Ascending aorta (tissue), 2 donors: Measurements from ENCODE around the gene KAT2A. TPM values are rescaled to one million over a fixed set of nuclear protein-coding genes. Genes with fewer than 3 reads are reported as not detected.

Source experiments
- DNase-seq, 2 donors: peaks; one replicate each; pipeline ENCODE4 v3.0.0-alpha.2; 2019; ENCODE audit warnings: low spot score in 2 of 2
- H3K27ac ChIP-seq, 2 donors: fragments of 200-600 bp; sonication (generic); one replicate each; pipeline ENCODE4 v1.5.1; 2016 to 2017; ENCODE audit warnings: mild to moderate bottlenecking in 1 of 2
- H3K27me3 ChIP-seq: fragments of 200-600 bp; sonication (generic); one replicate; pipeline ENCODE4 v1.5.1; 2017
- H3K36me3 ChIP-seq, 2 donors: fragments of 200-600 bp; sonication (generic); one replicate each; pipeline ENCODE4 v1.5.1; 2016
- H3K4me1 ChIP-seq, 2 donors: fragments of 200-600 bp; sonication (generic); one replicate each; pipeline ENCODE4 v1.5.1; 2016 to 2017; ENCODE audit warnings: mild to moderate bottlenecking in 1 of 2
- H3K4me3 ChIP-seq, 2 donors: fragments of 200-600 bp; sonication (generic); one replicate each; pipeline ENCODE4 v1.5.1; 2016 to 2017; ENCODE audit warnings: mild to moderate bottlenecking in 1 of 2
- H3K9me3 ChIP-seq, 2 donors: fragments of 200-600 bp; sonication (generic); one replicate each; pipeline ENCODE4 v1.5.1; 2016
- intact Hi-C: fragments of 100-400 bp; cut with DNase I; formaldehyde crosslinking; loops from one replicate; pipeline ENCODE4 v1.15.1; 2023
- total RNA-seq: library from RNA; depleted of rRNA; stranded (reverse); fragments of >200 nt; gene quantifications from one replicate; pipeline ENCODE4 v1.1.0, GENCODE V29; 2016
- TF ChIP-seq, protein P1 (sequence below), 3 experiments: fragments of 200-600 bp in 2 of 3; fragments of 450-650 bp in 1 of 3; sonication (generic) in 2 of 3; IDR thresholded peaks; one replicate each; pipeline ENCODE4 v1.5.1; 2016 to 2019; ENCODE audit warnings: antibody characterized with exemption in 3 of 3, mild to moderate bottlenecking in 1 of 3, moderate library complexity in 1 of 3

KAT2A gene
- total RNA-seq, 1 donor from 2014 or later: 94.3 TPM

DNA sequence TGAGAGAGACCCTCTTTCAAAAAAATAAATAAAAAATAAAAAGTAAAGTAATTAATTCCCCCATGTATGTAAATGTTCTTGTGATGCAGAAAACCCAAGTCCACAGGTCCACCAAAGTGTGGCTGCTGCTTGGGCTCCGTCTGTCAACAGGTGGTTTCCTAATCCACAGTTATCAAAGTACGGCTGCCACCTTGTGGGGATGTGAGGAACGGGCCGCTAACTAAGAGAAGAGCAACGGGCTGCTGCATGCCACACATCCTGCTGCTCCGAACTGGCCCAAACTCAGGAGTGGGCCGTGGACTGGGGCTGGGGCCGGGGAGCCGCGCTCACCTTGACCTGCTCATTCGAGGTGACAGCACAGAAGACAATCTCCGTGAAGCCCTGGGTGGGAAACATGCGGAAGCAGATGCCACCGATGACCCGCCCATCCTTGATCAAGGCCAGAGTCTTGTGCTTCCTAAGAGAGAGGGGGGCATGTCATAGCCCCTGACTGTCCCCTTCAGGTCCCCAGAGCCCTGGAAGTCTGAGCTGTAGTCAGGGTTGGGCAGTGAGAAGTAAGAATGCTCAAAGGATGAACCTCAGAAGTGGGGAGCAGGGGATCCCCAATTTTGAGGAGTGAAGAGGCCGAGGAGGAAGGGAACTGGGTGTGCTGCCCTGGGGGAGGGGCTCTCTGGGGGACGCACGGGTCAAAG, 4.3 kb downstream of the KAT2A start:
- peaks cover 0 to 7% of the 10 kb centered on the region in 2 donors for H3K36me3 ChIP-seq
- TF ChIP-seq, protein P1, sequence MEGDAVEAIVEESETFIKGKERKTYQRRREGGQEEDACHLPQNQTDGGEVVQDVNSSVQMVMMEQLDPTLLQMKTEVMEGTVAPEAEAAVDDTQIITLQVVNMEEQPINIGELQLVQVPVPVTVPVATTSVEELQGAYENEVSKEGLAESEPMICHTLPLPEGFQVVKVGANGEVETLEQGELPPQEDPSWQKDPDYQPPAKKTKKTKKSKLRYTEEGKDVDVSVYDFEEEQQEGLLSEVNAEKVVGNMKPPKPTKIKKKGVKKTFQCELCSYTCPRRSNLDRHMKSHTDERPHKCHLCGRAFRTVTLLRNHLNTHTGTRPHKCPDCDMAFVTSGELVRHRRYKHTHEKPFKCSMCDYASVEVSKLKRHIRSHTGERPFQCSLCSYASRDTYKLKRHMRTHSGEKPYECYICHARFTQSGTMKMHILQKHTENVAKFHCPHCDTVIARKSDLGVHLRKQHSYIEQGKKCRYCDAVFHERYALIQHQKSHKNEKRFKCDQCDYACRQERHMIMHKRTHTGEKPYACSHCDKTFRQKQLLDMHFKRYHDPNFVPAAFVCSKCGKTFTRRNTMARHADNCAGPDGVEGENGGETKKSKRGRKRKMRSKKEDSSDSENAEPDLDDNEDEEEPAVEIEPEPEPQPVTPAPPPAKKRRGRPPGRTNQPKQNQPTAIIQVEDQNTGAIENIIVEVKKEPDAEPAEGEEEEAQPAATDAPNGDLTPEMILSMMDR (IDR thresholded peaks at IDR 0.05): peak; percentile 81 to 84 (median 83)
- DNase-seq: peak; percentile 37 to 92
- intact Hi-C loops: loop anchor here (1.0 kb wide), 3 partner anchors 50 to 154 kb away; no protein-coding TSS in a partner anchor
- no peaks in the 10 kb centered on the region for H3K9me3 ChIP-seq
- H3K27me3 ChIP-seq: no peaks in the 10 kb centered on the region
- no peak overlapping the region for H3K27ac ChIP-seq
- no peak overlapping the region for H3K4me3 ChIP-seq
- H3K4me1 ChIP-seq: peaks cover 4 to 22% of the 10 kb centered on the region in 2 donors

DNA sequence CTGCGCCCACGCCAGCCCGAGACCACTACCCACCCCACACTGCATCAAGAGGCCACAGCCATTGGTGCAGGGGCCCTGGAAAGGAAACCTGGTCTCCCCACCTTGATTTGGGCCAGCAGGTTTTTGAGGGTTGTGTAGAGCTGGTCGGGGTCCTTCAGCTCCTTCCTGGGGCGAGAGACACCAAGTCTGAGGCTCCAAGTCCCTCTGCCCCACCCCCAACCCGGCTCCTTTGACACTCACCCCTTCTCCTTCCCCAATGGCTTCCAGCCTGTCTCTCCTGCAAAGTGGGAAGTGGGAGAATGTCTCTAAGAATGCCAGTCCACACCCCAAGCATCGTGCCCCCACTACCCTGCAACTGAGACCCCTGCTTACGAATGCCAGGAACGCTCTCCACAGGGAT, 7.0 kb downstream of the KAT2A start:
- intact Hi-C loops: no loop called here
- peaks cover 4 to 11% of the 10 kb centered on the region in 2 donors for H3K4me1 ChIP-seq
- H3K27ac ChIP-seq: no peak overlapping the region
- no peak overlapping the region for H3K4me3 ChIP-seq
- no peak for DNase-seq
- no peaks in the 10 kb centered on the region for H3K27me3 ChIP-seq
- TF ChIP-seq, protein P1 (IDR thresholded peaks at IDR 0.05): no peak
- peaks cover 1 to 7% of the 10 kb centered on the region in 2 donors for H3K36me3 ChIP-seq
- H3K9me3 ChIP-seq: no peaks in the 10 kb centered on the region

DNA sequence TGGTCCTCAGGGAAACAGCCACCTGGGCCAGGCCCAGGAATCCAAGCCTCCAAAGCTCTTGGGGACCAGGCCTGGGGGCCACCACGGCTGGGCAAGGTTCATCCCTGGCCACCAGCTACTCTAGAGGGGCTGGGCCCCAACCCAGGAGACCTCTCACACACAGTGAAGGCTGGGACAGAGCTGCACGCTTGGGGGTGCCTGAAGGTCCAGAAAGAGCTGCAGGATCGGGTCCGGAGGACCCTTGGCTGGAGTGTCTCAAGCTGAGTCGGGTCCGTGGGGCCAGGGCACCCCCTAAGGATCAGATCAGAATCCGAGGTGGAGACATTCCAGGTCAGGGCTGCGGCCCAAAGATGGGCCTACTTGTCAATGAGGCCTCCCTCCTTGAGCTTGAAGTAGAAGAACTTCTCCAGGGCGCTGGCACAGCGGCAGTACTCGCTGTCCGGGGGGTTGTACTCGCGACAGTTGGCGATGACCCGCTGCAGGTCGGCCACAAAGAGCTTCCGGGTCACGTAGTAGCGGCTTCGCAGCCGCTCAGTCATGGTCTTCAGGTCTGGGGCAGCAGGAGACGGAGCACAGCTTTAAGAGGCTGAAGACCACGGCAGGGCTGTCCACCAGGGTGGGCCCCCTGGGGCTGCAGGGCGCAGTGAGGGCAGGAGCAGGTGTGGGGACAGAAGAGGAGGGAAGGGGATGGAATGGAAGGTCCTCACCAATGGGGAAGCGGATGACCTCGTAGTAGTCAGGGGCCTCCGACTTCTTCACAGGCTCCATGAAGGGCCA, 7.7 kb downstream of the KAT2A start:
- TF ChIP-seq, protein P1 (IDR thresholded peaks at IDR 0.05): no peak

DNA sequence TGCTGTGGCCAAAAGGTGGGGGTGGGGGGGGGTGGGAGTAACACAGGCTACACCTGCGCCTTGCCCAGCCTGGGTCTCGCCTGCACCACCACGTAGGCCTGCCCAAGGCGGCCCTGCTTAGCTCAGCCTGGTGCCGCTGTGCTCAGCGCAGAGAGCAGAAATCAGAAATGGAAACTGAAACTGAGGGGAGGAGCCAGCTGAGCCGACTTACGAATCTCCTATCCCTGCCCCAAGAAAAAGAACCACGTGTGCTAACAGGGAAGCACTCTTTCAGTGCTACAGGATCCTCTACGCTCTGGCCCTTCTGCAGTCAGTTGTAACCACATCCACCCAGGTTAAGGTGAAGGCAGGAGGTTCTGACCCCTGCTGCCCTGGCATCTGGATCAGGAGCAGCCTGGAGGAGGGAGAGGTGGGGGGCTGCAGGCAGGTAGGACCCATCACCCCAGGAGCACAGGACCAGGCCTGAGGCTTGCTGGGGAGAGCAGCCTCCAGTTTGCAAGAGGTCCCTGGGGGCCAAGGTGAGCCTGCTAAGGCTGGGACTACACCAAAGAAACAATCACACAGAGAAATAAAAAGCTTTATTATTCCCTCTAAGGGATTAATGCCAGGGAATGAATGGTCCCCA, 8.5 kb downstream of the KAT2A start, which contains the start of gene DHX58:
Gene DHX58 (minus strand): TSS at position 163 of the 625 bp plus-strand sequence. CDS start 822 bp downstream, outside the sequence.
- no peaks in the 10 kb centered on the region for H3K9me3 ChIP-seq
- H3K27ac ChIP-seq: peak within 1 kb of the TSS; percentile 91 to 93
- peak within 1 kb of the TSS; percentile 70 to 78 for H3K4me3 ChIP-seq
- H3K36me3 ChIP-seq: peaks cover 6 to 7% of the 10 kb centered on the region in 2 donors
- intact Hi-C loops: no loop called here
- TF ChIP-seq, protein P1 (IDR thresholded peaks at IDR 0.05): no peak
- H3K4me1 ChIP-seq: peaks cover 4 to 11% of the 10 kb centered on the region in 2 donors
- DNase-seq: peak; percentile 39 to 88
- no peaks in the 10 kb centered on the region for H3K27me3 ChIP-seq

More for the DNA sequence above, 7.7 kb downstream of the KAT2A start:
- intact Hi-C loops: no loop called here
- no peak for DNase-seq
- no peaks in the 10 kb centered on the region for H3K9me3 ChIP-seq
- peaks cover 4 to 11% of the 10 kb centered on the region in 2 donors for H3K4me1 ChIP-seq
- no peaks in the 10 kb centered on the region for H3K27me3 ChIP-seq
- H3K4me3 ChIP-seq: peak overlapping the region in 1 of 2 donors; percentile 78
- peak overlapping the region; percentile 91 to 93 for H3K27ac ChIP-seq
- H3K36me3 ChIP-seq: peaks cover 5 to 7% of the 10 kb centered on the region in 2 donors

DNA sequence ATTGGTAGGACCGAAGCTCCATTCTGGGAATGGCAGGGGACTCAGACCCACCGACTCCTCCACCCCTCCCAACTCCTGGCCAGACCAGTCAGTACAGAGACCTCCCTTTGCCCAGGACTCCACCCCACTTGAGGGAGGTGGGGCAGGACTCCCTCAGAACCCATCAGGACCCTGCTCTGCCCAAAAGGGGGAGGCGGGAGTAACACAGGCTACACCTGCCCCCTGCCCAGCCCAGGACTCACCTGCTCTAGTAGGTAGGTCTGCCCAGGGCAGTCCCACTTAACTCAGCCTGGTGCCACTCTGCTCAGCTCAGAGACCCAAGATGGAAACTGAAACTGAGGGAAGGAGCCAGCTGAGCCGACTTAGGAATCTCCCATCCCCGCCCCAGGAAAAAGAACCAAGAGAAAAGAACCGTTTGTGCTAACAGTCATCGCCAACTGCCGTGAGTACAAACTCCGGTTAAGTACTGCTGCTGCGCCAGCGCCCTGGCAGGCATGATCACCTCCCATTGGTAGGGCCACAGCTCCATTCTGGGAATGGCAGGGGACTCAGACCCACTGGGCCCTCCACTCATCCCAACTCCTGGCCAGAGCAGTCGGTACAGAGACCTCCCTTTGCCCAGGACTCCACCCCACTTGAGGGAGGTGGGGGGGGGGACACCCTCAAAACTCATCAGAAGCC, 9.2 kb downstream of the KAT2A start:
- no peaks in the 10 kb centered on the region for H3K27me3 ChIP-seq
- intact Hi-C loops: no loop called here
- TF ChIP-seq, protein P1 (IDR thresholded peaks at IDR 0.05): no peak
- DNase-seq: no peak
- H3K4me1 ChIP-seq: peaks cover 4 to 11% of the 10 kb centered on the region in 2 donors
- peak overlapping the region; percentile 70 to 78 for H3K4me3 ChIP-seq
- H3K27ac ChIP-seq: peak overlapping the region; percentile 91 to 93
- H3K9me3 ChIP-seq: no peaks in the 10 kb centered on the region
- H3K36me3 ChIP-seq: peaks cover under 1 to 10% of the 10 kb centered on the region in 2 donors
